K562 (cell line): ENCODE results near the gene MPDU1. TPM values are rescaled to one million over a fixed set of nuclear protein-coding genes. Genes with fewer than 3 reads are reported as not detected.

Experiments
- ATAC-seq: fragments of 200-7000 bp; cut with Tn5 transposase; 3 replicates; pipeline ENCODE4 v1.9.1; 2020; ENCODE audit warnings: moderate library complexity
- BruUV-seq: library from RNA; stranded (reverse); fragments of 400-500 nt; replicated peaks from 2 replicates; lab custom pipeline; 2021; lab: Mats Ljungman, UMichigan
- CTCF ChIA-PET: fragments of 300-600 bp; formaldehyde crosslinking; extraction: SDS; loops from one replicate; lab custom pipeline; 2021; ENCODE audit warnings: low intra/inter-chr PET ratio; lab: Yijun Ruan, JAX
- POLR2A ChIA-PET: fragments of 300-600, 350-650 bp; sonication (Branson Sonifier 250); formaldehyde crosslinking; extraction: SDS; loops from one replicate; lab custom pipeline; 2021; ENCODE audit warnings: antibody characterized with exemption, inconsistent platforms; lab: Yijun Ruan, JAX
- DNase-seq, 4 experiments: peaks; one replicate each; pipeline versions ENCODE4 v3.0.0 to v3.0.0-alpha.2; 2011 to 2018; ENCODE audit warnings: low spot score in 3 of 4, mixed read lengths in 3 of 4; ENCODE audit errors: extremely low read depth in 1 of 4
- FAIRE-seq: peaks from 2 replicates; lab custom pipeline; 2011; peaks lifted over from hg19 to GRCh38; lab: Jason Lieb, UNC
- H2AFZ ChIP-seq: 2 replicates; pipeline ENCODE4 v1.6.0; 2011; ENCODE audit warnings: low read depth, low read length, control low read depth, inconsistent platforms
- H3K27ac ChIP-seq: fragments of 200-600 bp; 3 replicates; pipeline ENCODE4 v1.8.0; 2011; ENCODE audit warnings: low read depth, mild to moderate bottlenecking, control low read depth, inconsistent platforms, low read length, moderate library complexity, mixed read lengths; ENCODE audit errors: extremely low read depth
- H3K27me3 ChIP-seq, 2 experiments: fragments of 300-600 bp in 1 of 2; 2 replicates in 1 of 2; 3 replicates in 1 of 2; pipeline versions ENCODE4 v1.6.0 to v1.8.0; 2011; ENCODE audit warnings: inconsistent platforms in 2 of 2, low read length in 2 of 2, mild to moderate bottlenecking in 1 of 2, mixed read lengths in 1 of 2, moderate library complexity in 1 of 2; ENCODE audit not compliant: control insufficient read depth in 2 of 2, insufficient read depth in 2 of 2
- H3K36me3 ChIP-seq: fragments of 300-600 bp; 3 replicates; pipeline ENCODE4 v1.8.0; 2011; ENCODE audit warnings: mild to moderate bottlenecking, low read length, inconsistent platforms; ENCODE audit not compliant: control insufficient read depth, insufficient read depth
- H3K4me1 ChIP-seq, 2 experiments: fragments of 200-600 bp in 1 of 2; replicated peaks in 1 of 2; 2 replicates in 1 of 2; 3 replicates in 1 of 2; pipeline versions ENCODE4 v1.5.1 to v1.8.0; 2011; ENCODE audit warnings: inconsistent platforms in 2 of 2, low read length in 2 of 2, mild to moderate bottlenecking in 1 of 2, mixed read lengths in 1 of 2, moderate library complexity in 1 of 2; ENCODE audit not compliant: control insufficient read depth in 2 of 2, insufficient read depth in 2 of 2
- H3K4me2 ChIP-seq: 2 replicates; pipeline ENCODE4 v1.6.1; 2011; ENCODE audit warnings: low read length, control low read depth, inconsistent platforms, mixed read lengths; ENCODE audit not compliant: insufficient read depth
- H3K4me3 ChIP-seq: fragments of 200-600 bp; sonication (generic), shearing (Covaris generic); 2 replicates; pipeline ENCODE4 v1.5.1; 2016; ENCODE audit warnings: control low read depth, inconsistent platforms
- H3K79me2 ChIP-seq: fragments of 200-600 bp; 3 replicates; pipeline ENCODE4 v1.8.0; 2011; ENCODE audit warnings: low read length, inconsistent platforms; ENCODE audit not compliant: control insufficient read depth, insufficient read depth
- H3K9ac ChIP-seq, 2 experiments: 2 replicates each; pipeline versions ENCODE4 v1.6.0 to v1.6.1; 2011; ENCODE audit warnings: low read depth in 2 of 2, low read length in 2 of 2, control low read depth in 1 of 2, inconsistent platforms in 1 of 2, mild to moderate bottlenecking in 1 of 2, mixed read lengths in 1 of 2; ENCODE audit not compliant: insufficient read depth in 1 of 2
- H3K9me1 ChIP-seq: one replicate; pipeline ENCODE4 v1.6.0; 2011; ENCODE audit warnings: inconsistent platforms, mild to moderate bottlenecking, low read length, moderate library complexity; ENCODE audit not compliant: control insufficient read depth, insufficient read depth
- H3K9me3 ChIP-seq: replicated peaks from 2 replicates; pipeline ENCODE4 v1.5.1; 2011; ENCODE audit warnings: low read depth, low read length, inconsistent platforms; ENCODE audit not compliant: control insufficient read depth, insufficient read depth
- H4K20me1 ChIP-seq: replicated peaks from 2 replicates; pipeline ENCODE4 v1.6.1; 2011; ENCODE audit warnings: low read length, inconsistent platforms, mixed read lengths; ENCODE audit not compliant: control insufficient read depth, insufficient read depth
- GATA2 ChIP-seq: sonication (generic); formaldehyde crosslinking; IDR thresholded peaks from 2 replicates; pipeline ENCODE4 v1.4.0; 2020; ENCODE audit warnings: mild to moderate bottlenecking, missing genetic modification reagents
- HMG20B ChIP-seq: fragments of 250-450 bp; sonication (Bioruptor Pico); IDR thresholded peaks from 2 replicates; pipeline ENCODE4 v1.5.0; 2021; ENCODE audit warnings: mild to moderate bottlenecking
- HNRNPLL ChIP-seq: fragments of 200-400 bp; formaldehyde crosslinking; IDR thresholded peaks from 2 replicates; pipeline ENCODE4 v1.6.1; 2017; ENCODE audit warnings: low read length, low read depth, mild to moderate bottlenecking; ENCODE audit not compliant: poor library complexity, severe bottlenecking
- KHSRP ChIP-seq: fragments of 450-650 bp; IDR thresholded peaks from 2 replicates; pipeline ENCODE4 v1.6.1; 2017
- MAZ ChIP-seq, 2 experiments: fragments of 450-650 bp in 1 of 2; sonication (generic) in 1 of 2; formaldehyde crosslinking; IDR thresholded peaks in 1 of 2; conservative IDR thresholded peaks in 1 of 2; 2 replicates each; pipeline versions ENCODE4 v1.4.0 to v1.5.0; 2020; ENCODE audit warnings: mild to moderate bottlenecking in 1 of 2, missing genetic modification reagents in 1 of 2
- MEIS2 ChIP-seq: fragments of 450-650 bp; IDR thresholded peaks from 2 replicates; pipeline ENCODE4 v1.6.1; 2014; ENCODE audit warnings: mild to moderate bottlenecking; ENCODE audit not compliant: partially characterized antibody
- NFE2 ChIP-seq: IDR thresholded peaks from 2 replicates; pipeline ENCODE4 v1.6.1; 2014; ENCODE audit warnings: antibody characterized with exemption, low read depth
- POLR2A ChIP-seq: fragments of 450-650 bp; conservative IDR thresholded peaks from 2 replicates; pipeline ENCODE4 v1.6.1; 2016
- RBM17 ChIP-seq: fragments of 200-400 bp; formaldehyde crosslinking; IDR thresholded peaks from 2 replicates; pipeline ENCODE4 v1.6.1; 2017; ENCODE audit warnings: low read depth, mild to moderate bottlenecking, low read length, borderline replicate concordance
- ZBTB2 ChIP-seq: fragments of 450-650 bp; IDR thresholded peaks from 2 replicates; pipeline ENCODE4 v1.6.1; 2016; ENCODE audit warnings: antibody characterized with exemption
- ZNF175 ChIP-seq: fragments of 200-800 bp; sonication (Bioruptor generic); IDR thresholded peaks from 2 replicates; pipeline ENCODE4 v1.6.1; 2016; ENCODE audit warnings: low read depth, mild to moderate bottlenecking, missing genetic modification characterization, missing compliant biosample characterization
- ZNF384 ChIP-seq: IDR thresholded peaks from 2 replicates; pipeline ENCODE4 v1.6.1; 2012; ENCODE audit warnings: low read depth, low read length, improper control_type of control experiment
- WGBS: fragments of 100-300 bp; shearing (Covaris generic); methylation state at CpG from one replicate; pipeline ENCODE4 v1.1.6; 2016; ENCODE audit warnings: low coverage, mixed read lengths; ENCODE audit not compliant: insufficient coverage; ENCODE audit errors: missing lambda C conversion rate; 5-methylcytosine and 5-hydroxymethylcytosine counted together
- in situ Hi-C: fragments of 300-500 bp; cut with MboI; formaldehyde crosslinking; loops from 4 replicates; pipeline ENCODE4 v1.15.0; 2018; ENCODE audit warnings: inconsistent platforms, mixed read lengths
- intact Hi-C: fragments of 100-400 bp; cut with micrococcal nuclease; formaldehyde crosslinking; loops from 2 replicates; pipeline ENCODE4 v1.14.2; 2022
- polyA plus RNA-seq, 8 experiments: library from polyadenylated mRNA; depleted of rRNA in 4 of 8; stranded (reverse) in 5 of 8; unstranded in 3 of 8; fragments of >200 nt; fragmentation: Nextera tagmentation in 2 of 8; fragmentation: Illumina TruSeq in 1 of 8; extraction: Ambion mirVana in 2 of 8; extraction: Trizol in 1 of 8; gene quantifications; 2 replicates each; pipeline versions ENCODE4 v1.2.1 to v1.2.3, GENCODE V29; 2011 to 2014; ENCODE audit warnings: inconsistent platforms in 1 of 8, missing spikeins in 1 of 8
- total RNA-seq, 7 experiments: library from RNA; depleted of rRNA in 6 of 7; stranded (reverse); fragments of >200 nt in 6 of 7; fragmentation: Illumina TruSeq in 2 of 7; extraction: Trizol in 2 of 7; gene quantifications; 2 replicates each; pipeline versions ENCODE4 v1.2.1 to v1.2.3, GENCODE V29; 2011 to 2021; ENCODE audit warnings: low replicate concordance in 1 of 7
- TF ChIP-seq, protein P1 (sequence below), 2 experiments: fragments of 450-650 bp; conservative IDR thresholded peaks; 2 replicates each; pipeline ENCODE4 v1.6.1; 2017; ENCODE audit warnings: mild to moderate bottlenecking in 2 of 2, moderate library complexity in 2 of 2
- TF ChIP-seq, protein P2 (sequence below): sonication (generic); formaldehyde crosslinking; IDR thresholded peaks from 2 replicates; pipeline ENCODE4 v1.9.0; 2022; ENCODE audit warnings: mild to moderate bottlenecking, missing genetic modification reagents

MPDU1 gene
- total and polyA plus RNA-seq, 9 of the 15 experiments (the other 6 are each of a cell fraction or from before 2014, with no cell fraction given): 4.9 to 179 (median 77.1) TPM

DNA sequence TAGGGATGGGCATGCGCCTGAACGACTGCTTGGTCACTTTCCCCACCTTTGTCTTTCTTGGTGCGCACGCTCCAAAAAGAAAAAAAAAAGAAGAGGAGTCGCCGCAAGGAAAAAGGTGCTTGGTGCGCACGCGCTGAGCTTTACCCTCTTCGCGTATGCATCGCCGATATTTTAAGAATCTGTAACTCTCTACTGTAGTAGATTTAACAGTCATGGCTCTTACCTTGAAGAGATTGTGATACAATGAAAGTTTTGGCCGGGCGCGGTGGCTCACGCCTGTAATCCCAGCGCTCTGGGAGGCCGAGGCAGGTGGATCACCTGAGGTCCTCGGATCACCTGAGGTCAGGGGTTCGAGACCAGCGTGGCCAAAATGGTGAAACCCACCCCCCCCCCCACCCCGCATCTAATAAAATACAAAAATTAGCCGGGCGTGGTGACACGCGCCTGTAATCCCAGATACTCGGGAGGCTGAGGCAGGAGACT is 31.7 kb downstream of the MPDU1 start:
- Histone ChIP-seq H3K36me3 (peaks cover 7% of the 10 kb centered on the region; the same call in 2 of the 3 replicates), H3K4me1 (peaks cover 16 to 27% of the 10 kb centered on the region in 2 experiments; a peak in 4 of 5 replicates), H2AFZ (peak overlapping the region; percentile 97), H3K4me2 (peak overlapping the region; percentile 71), H4K20me1 (no peaks in the 10 kb centered on the region; the same call in 1 of the 2 replicates), H3K9me1 (peaks cover 6% of the 10 kb centered on the region), H3K27me3 (no peaks in the 10 kb centered on the region), H3K27ac (peak overlapping the region; percentile 76), H3K9ac (peak overlapping the region; percentile 65 to 88), H3K9me3 (no peaks in the 10 kb centered on the region), H3K4me3 (peak overlapping the region; percentile 38), H3K79me2 (peaks cover 40% of the 10 kb centered on the region)
- ChIA-PET CTCF (interaction anchor here (0.5 kb wide), 1 partner anchor 108 kb away, joined by 3 read pairs; no protein-coding TSS in a partner anchor), POLR2A (interaction anchor here (0.6 to 4.0 kb wide), 7 partner anchors 9 to 1151 kb away, joined by 3 to 28 read pairs (median 4); partner anchors contain the start of genes MPDU1, SAT2 and TP53)
- intact Hi-C loops (loop anchor here (5.0 kb wide), 1 partner anchor 33 kb away; the partner anchor contains the start of gene MPDU1), in situ Hi-C loops (no loop called here)
- TF ChIP-seq RBM17: no peak
- no peak for TF ChIP-seq HMG20B (CRISPR knock-in tag)
- TF ChIP-seq, protein P1, sequence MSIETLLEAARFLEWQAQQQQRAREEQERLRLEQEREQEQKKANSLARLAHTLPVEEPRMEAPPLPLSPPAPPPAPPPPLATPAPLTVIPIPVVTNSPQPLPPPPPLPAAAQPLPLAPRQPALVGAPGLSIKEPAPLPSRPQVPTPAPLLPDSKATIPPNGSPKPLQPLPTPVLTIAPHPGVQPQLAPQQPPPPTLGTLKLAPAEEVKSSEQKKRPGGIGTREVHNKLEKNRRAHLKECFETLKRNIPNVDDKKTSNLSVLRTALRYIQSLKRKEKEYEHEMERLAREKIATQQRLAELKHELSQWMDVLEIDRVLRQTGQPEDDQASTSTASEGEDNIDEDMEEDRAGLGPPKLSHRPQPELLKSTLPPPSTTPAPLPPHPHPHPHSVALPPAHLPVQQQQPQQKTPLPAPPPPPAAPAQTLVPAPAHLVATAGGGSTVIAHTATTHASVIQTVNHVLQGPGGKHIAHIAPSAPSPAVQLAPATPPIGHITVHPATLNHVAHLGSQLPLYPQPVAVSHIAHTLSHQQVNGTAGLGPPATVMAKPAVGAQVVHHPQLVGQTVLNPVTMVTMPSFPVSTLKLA (conservative IDR thresholded peaks at IDR 0.05): 0 out of 4 replicates have a peak, but pooled peaks of 1 of the 2 experiments have one; percentile 27
- 0 out of 2 replicates have a peak, but pooled peaks have one; percentile 43 for TF ChIP-seq POLR2A
- TF ChIP-seq GATA2 (CRISPR knock-in tag): no peak
- TF ChIP-seq NFE2: peak; percentile 52; the same call in 1 of the 2 replicates
- TF ChIP-seq KHSRP: no peak
- TF ChIP-seq ZNF175 (CRISPR knock-in tag): no peak
- peak; percentile 86 for TF ChIP-seq MEIS2
- TF ChIP-seq, protein P2, sequence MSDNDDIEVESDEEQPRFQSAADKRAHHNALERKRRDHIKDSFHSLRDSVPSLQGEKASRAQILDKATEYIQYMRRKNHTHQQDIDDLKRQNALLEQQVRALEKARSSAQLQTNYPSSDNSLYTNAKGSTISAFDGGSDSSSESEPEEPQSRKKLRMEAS: peak; percentile 61
- TF ChIP-seq MAZ (CRISPR knock-in tag; conservative IDR thresholded peaks at IDR 0.05 in 1 of 2, IDR thresholded peaks at IDR 0.05 in 1 of 2): 0 out of 4 replicates have a peak, but pooled peaks of 1 of the 2 experiments have one; percentile 22
- TF ChIP-seq ZBTB2: peak; percentile 96
- peak; percentile 60 for TF ChIP-seq HNRNPLL
- TF ChIP-seq ZNF384: peak; percentile 99
- WGBS: 7% methylated on average over 18 of the region's 28 CpGs
- ATAC-seq (no peak), DNase-seq (no peak), FAIRE-seq (no peak)
- no TSS peak for BruUV-seq
